Testis (tissue), 3 donors: ENCODE results near the gene EIPR1. TPM values are rescaled to one million over a fixed set of nuclear protein-coding genes. Genes with fewer than 3 reads are reported as not detected.

Experiments used
- DNase-seq: peaks from one replicate; pipeline ENCODE4 v3.0.0-alpha.2; 2019
- H3K27ac ChIP-seq, 2 donors: fragments of 200-600 bp; sonication (generic); one replicate each; pipeline ENCODE4 v1.5.1; 2019
- H3K27me3 ChIP-seq: fragments of 200-600 bp; sonication (generic); one replicate; pipeline ENCODE4 v1.5.1; 2019
- H3K36me3 ChIP-seq: fragments of 200-600 bp; sonication (generic); one replicate; pipeline ENCODE4 v1.5.1; 2017; ENCODE audit warnings: low read depth; ENCODE audit errors: missing control alignments
- H3K4me1 ChIP-seq: fragments of 200-600 bp; sonication (generic); one replicate; pipeline ENCODE4 v1.5.1; 2019
- H3K4me3 ChIP-seq, 2 donors: fragments of 200-600 bp; sonication (generic); one replicate each; pipeline ENCODE4 v1.5.1; 2017 to 2019
- H3K9me3 ChIP-seq: fragments of 200-600 bp; sonication (generic); one replicate; pipeline ENCODE4 v1.5.1; 2017
- POLR2A ChIP-seq: fragments of 450-650 bp; IDR thresholded peaks from one replicate; pipeline ENCODE4 v1.6.1; 2017; ENCODE audit warnings: antibody characterized with exemption, mild to moderate bottlenecking, moderate library complexity
- WGBS, 2 donors: methylation state at CpG; one replicate each; pipeline ENCODE4 v1.1.5; 2018; 5-methylcytosine and 5-hydroxymethylcytosine counted together
- intact Hi-C: fragments of 100-400 bp; cut with DNase I; formaldehyde crosslinking; loops from one replicate; pipeline ENCODE4 v1.15.1; 2023; ENCODE audit warnings: low total_unique reads
- polyA plus RNA-seq: library from polyadenylated mRNA; stranded (reverse); fragments of 350-450 nt; fragmentation: Illumina TruSeq; extraction: RNeasy Lipid Tissue Mini Kit (QIAGEN cat#74804); gene quantifications from one replicate; pipeline ENCODE4 v1.2.3, GENCODE V29; 2014; ENCODE audit warnings: low read depth, low replicate concordance; ENCODE audit not compliant: insufficient read depth
- total RNA-seq, 2 donors: library from RNA; depleted of rRNA; stranded (reverse); fragments of >200 nt; gene quantifications; one replicate each; pipeline ENCODE4 v1.2.3, GENCODE V29; 2016
- TF ChIP-seq, protein P1 (sequence below), 3 experiments: fragments of 450-650 bp in 2 of 3; fragments of 200-600 bp in 1 of 3; sonication (generic) in 1 of 3; IDR thresholded peaks; one replicate each; pipeline ENCODE4 v1.5.1; 2016 to 2019; ENCODE audit warnings: antibody characterized with exemption in 3 of 3, mild to moderate bottlenecking in 2 of 3, moderate library complexity in 1 of 3

EIPR1 gene
- total and polyA plus RNA-seq, 3 donors from 2014 or later = 31.5 to 40.2 (median 32.1) TPM

DNA sequence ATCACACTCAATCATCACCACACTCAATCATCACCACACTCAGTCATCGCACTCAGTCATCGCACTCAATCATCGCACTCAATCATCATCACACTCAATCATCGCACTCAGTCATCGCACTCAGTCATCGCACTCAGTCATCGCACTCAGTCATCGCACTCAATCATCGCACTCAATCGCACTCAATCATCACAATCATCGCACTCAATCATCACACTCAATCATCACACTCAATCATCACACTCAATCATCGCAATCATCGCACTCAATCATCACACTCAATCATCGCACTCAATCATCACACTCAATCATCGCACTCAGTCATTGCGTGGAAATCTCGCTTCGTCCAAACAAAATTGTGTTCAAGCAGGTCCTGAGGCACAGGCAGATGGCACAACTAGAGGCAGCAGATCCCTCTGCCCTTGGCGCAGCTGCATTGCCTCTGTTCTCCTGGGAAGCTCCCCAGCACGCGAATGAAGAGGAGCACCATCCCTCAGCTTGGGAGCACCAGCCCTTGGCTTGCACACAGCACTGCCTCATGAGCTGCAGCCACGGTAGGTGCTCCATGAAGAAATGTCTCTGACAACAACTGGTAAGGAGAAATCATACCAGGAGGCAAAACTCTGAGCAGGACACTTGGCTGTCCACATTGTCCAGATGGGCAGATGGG, 108.1 kb downstream of the EIPR1 start:
- DNase-seq = no peak
- Histone ChIP-seq H3K27ac (no peak overlapping the region), H3K27me3 (no peaks in the 10 kb centered on the region), H3K36me3 (no peaks in the 10 kb centered on the region), H3K9me3 (no peaks in the 10 kb centered on the region), H3K4me3 (no peak overlapping the region), H3K4me1 (peaks cover 2% of the 10 kb centered on the region)
- 75 to 89% methylated on average over 16 to 22 of the region's 22 CpGs for WGBS, 2 donors
- TF ChIP-seq POLR2A = no peak
- TF ChIP-seq, protein P1, sequence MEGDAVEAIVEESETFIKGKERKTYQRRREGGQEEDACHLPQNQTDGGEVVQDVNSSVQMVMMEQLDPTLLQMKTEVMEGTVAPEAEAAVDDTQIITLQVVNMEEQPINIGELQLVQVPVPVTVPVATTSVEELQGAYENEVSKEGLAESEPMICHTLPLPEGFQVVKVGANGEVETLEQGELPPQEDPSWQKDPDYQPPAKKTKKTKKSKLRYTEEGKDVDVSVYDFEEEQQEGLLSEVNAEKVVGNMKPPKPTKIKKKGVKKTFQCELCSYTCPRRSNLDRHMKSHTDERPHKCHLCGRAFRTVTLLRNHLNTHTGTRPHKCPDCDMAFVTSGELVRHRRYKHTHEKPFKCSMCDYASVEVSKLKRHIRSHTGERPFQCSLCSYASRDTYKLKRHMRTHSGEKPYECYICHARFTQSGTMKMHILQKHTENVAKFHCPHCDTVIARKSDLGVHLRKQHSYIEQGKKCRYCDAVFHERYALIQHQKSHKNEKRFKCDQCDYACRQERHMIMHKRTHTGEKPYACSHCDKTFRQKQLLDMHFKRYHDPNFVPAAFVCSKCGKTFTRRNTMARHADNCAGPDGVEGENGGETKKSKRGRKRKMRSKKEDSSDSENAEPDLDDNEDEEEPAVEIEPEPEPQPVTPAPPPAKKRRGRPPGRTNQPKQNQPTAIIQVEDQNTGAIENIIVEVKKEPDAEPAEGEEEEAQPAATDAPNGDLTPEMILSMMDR (IDR thresholded peaks at IDR 0.05) = no peak
- intact Hi-C loops = no loop called here

DNA sequence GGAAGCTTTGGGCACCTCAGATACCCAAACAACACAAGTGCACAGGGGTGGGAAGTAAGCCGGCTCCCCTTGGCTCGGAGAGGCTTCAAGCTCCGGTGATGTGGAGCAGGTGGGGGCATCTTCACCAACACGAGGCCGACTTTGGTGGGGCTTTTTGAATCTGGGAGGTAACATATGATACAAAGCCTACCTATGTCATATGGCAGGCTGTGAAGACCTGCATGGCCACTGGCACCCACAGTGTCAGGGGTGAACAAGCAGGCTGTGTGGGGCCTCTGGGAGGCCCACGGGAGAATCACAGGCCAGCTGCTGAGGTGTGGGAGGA, 109.0 kb downstream of the EIPR1 start:
- H3K36me3 ChIP-seq = no peaks in the 10 kb centered on the region
- no peak overlapping the region for H3K4me3 ChIP-seq
- intact Hi-C loops = no loop called here
- peaks cover 8% of the 10 kb centered on the region for H3K4me1 ChIP-seq
- no peaks in the 10 kb centered on the region for H3K27me3 ChIP-seq
- TF ChIP-seq POLR2A = no peak
- TF ChIP-seq, protein P1 (IDR thresholded peaks at IDR 0.05) = no peak
- no peaks in the 10 kb centered on the region for H3K9me3 ChIP-seq
- 94 to 95% methylated on average over 6 of the region's 6 CpGs for WGBS, 2 donors
- no peak for DNase-seq
- H3K27ac ChIP-seq = no peak overlapping the region

DNA sequence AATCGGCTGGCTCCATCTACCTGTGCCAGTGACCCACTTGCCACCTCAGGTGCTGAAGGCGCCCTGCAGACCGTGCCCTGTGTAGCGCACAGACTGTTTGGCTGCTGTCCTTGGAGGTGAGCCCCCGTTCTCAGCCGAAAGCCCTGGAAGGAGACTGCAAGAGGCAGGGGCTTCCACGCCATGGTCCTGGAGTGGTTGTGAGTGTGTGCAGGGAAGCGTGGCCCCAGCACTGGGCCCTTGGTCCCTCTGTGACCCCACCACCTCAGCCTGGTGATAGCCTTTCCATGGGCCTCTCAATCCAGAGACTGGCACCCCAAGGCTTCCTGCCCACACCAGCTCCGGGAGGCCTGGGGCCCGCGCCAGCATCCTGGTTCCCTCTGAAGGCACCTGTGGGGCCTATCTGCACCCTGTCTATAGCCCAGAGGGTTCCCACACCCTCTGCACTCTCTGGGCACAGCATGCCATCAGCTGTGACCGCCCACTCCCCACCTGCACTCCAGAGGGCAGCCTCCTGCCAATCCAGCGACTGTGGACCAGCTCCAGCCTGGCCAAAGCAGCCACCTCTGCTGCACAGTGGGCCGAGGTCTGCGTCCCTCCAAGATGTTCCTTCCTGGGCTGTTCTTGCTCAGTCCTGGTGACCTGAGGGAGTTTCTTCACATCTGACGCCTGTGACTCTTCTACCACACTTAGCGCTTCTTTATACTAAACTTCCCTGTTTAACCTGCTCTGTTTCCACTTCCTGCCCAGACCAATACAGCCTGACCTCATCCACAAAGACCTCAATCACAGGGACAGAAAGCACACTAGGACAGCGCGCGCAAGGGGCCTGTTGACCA, 109.5 kb downstream of the EIPR1 start:
- WGBS, 2 donors = 94 to 97% methylated on average over 12 to 17 of the region's 20 CpGs
- H3K27ac ChIP-seq = no peak overlapping the region
- H3K4me3 ChIP-seq = no peak overlapping the region
- TF ChIP-seq, protein P1 (IDR thresholded peaks at IDR 0.05) = no peak
- TF ChIP-seq POLR2A = no peak
- no peaks in the 10 kb centered on the region for H3K36me3 ChIP-seq
- H3K4me1 ChIP-seq = peaks cover 8% of the 10 kb centered on the region
- no peaks in the 10 kb centered on the region for H3K9me3 ChIP-seq
- DNase-seq = no peak
- intact Hi-C loops = no loop called here
- no peaks in the 10 kb centered on the region for H3K27me3 ChIP-seq

DNA sequence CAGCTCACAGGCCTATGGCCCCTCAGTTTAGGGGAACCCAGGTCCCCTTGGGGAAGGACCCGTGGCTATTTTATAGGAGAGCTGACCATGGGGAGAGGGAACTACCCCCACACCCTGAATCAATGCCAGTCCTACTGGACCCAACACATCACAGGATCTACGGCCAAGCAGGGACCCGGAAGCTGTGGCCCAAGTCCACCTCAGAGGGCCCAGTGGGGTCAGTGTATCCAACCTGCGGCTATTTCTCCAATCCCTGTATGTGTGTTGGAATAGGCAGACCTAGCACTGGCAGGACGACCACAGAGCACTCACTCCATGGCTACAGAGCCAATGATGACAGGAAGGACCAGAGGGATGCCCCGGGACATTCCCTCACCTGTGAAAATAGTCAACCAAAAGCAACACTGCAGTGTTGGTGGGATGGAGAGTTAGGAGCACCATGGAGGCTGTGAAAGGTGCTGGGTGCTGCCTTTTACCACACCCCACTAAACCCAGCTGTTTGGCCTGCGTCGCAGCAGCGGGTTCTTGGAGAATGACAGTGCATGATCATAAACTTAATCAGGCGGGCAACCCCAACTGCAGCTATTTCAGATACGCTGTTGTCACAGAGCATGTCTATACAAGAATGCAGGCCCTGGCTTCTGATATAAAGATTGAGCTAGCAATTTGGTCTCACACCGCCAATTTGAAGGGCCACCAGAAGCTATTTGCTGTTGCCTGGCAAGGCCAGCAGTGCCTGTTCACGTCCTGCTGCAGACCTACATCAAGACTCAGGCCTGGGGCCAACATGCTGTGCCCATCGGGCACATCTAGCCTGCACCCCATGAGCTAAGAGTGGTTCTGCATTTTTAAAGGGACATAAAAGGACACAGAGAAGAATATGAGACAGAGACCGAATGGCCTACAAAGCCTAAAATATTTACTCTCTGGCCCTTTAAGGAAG, 110.4 kb downstream of the EIPR1 start:
- DNase-seq = no peak
- intact Hi-C loops = no loop called here
- WGBS, 2 donors = 90 to 93% methylated on average over 15 of the region's 15 CpGs
- Histone ChIP-seq H3K27me3 (no peaks in the 10 kb centered on the region), H3K36me3 (no peaks in the 10 kb centered on the region), H3K9me3 (no peaks in the 10 kb centered on the region), H3K4me3 (no peak overlapping the region), H3K27ac (no peak overlapping the region), H3K4me1 (peaks cover 8% of the 10 kb centered on the region)
- no peak for TF ChIP-seq POLR2A
- TF ChIP-seq, protein P1 (IDR thresholded peaks at IDR 0.05) = no peak
